Right atrium auricular region (tissue), 2 donors: ENCODE measurements around the gene ZNF438. TPM values are rescaled to one million over a fixed set of nuclear protein-coding genes. Genes with fewer than 3 reads are reported as not detected.
"Not testable (repeated sequence)": the region's sequence is repeated elsewhere in the genome, so short reads cannot be mapped to it uniquely, and the experiment has no call there.

ENCODE experiments used
- DNase-seq: peaks from one replicate; pipeline ENCODE4 v3.0.0-alpha.2; 2019; ENCODE audit warnings: low spot score
- H3K27ac ChIP-seq, 2 donors: fragments of 200-600 bp; sonication (generic); 1 replicate in 1 of 2; 2 replicates in 1 of 2; pipeline ENCODE4 v1.5.1; 2016 to 2019
- H3K27me3 ChIP-seq, 2 donors: fragments of 200-600 bp; sonication (generic); one replicate each; pipeline versions ENCODE4 v1.5.1 to v1.6.0; 2017 to 2019
- H3K36me3 ChIP-seq: fragments of 200-600 bp; sonication (generic); one replicate; pipeline ENCODE4 v1.5.1; 2016
- H3K4me1 ChIP-seq, 2 donors: fragments of 200-600 bp; sonication (generic); one replicate each; pipeline versions ENCODE4 v1.5.1 to v1.6.0; 2017 to 2019
- H3K4me3 ChIP-seq, 2 donors: fragments of 200-600 bp; sonication (generic); 1 replicate in 1 of 2; 2 replicates in 1 of 2; pipeline ENCODE4 v1.5.1; 2017 to 2019; ENCODE audit warnings: mild to moderate bottlenecking in 1 of 2, moderate library complexity in 1 of 2
- H3K9me3 ChIP-seq, 2 donors: fragments of 200-600 bp; sonication (generic); one replicate each; pipeline ENCODE4 v1.5.1; 2019
- CTCF ChIP-seq, 2 donors: fragments of 200-600 bp; sonication (generic); IDR thresholded peaks; one replicate each; pipeline ENCODE4 v1.5.1; 2019; ENCODE audit warnings: antibody characterized with exemption in 2 of 2
- total RNA-seq, 2 donors: library from RNA; depleted of rRNA; stranded (reverse); fragments of >200 nt; gene quantifications; one replicate each; pipeline ENCODE4 v1.1.0, GENCODE V29; 2016

Gene ZNF438
- total RNA-seq, 2 donors from 2014 or later = 13.4 to 14.5 TPM

- Histone ChIP-seq H3K27ac (no peak overlapping the region), H3K4me3 (no peak overlapping the region), H3K36me3 (no peaks in the 10 kb centered on the region), H3K27me3 (no peaks in the 10 kb centered on the region), H3K4me1 (peaks cover 0 to 20% of the 10 kb centered on the region in 2 donors), H3K9me3 (no peaks in the 10 kb centered on the region)
- no peak for TF ChIP-seq CTCF (IDR thresholded peaks at IDR 0.05)
- no peak for DNase-seq
These were observed 91.4 kb downstream of the ZNF438 start for GRCh38 chr10:30940256-30940655.

- Histone ChIP-seq H3K36me3 (no peaks in the 10 kb centered on the region), H3K9me3 (no peaks in the 10 kb centered on the region), H3K27ac (no peak overlapping the region), H3K27me3 (no peaks in the 10 kb centered on the region), H3K4me3 (no peak overlapping the region), H3K4me1 (peaks cover 0 to 20% of the 10 kb centered on the region in 2 donors)
- no peak for TF ChIP-seq CTCF (IDR thresholded peaks at IDR 0.05)
- DNase-seq = no peak
These were observed 91.9 kb downstream of the ZNF438 start for GRCh38 chr10:30939643-30940251.

- no peak for DNase-seq
- Histone ChIP-seq H3K4me1 (peaks cover 0 to 6% of the 10 kb centered on the region in 2 donors), H3K27ac (no peak overlapping the region), H3K36me3 (peaks cover 8% of the 10 kb centered on the region), H3K27me3 (no peaks in the 10 kb centered on the region), H3K4me3 (no peak overlapping the region), H3K9me3 (no peaks in the 10 kb centered on the region)
- no peak for TF ChIP-seq CTCF (IDR thresholded peaks at IDR 0.05)
These were observed 96.6 kb downstream of the ZNF438 start for GRCh38 chr10:30935078-30935477.

GRCh38 chr10:30931094-30931493, 100.6 kb downstream of the ZNF438 start:
- no peak for DNase-seq
- no peak overlapping the region for H3K4me3 ChIP-seq
- peaks cover 8% of the 10 kb centered on the region for H3K36me3 ChIP-seq

GRCh38 chr10:30929901-30930520, 101.7 kb downstream of the ZNF438 start:
- Histone ChIP-seq H3K36me3 (peaks cover 8% of the 10 kb centered on the region), H3K27ac (no peak overlapping the region), H3K9me3 (no peaks in the 10 kb centered on the region), H3K27me3 (no peaks in the 10 kb centered on the region), H3K4me1 (no peaks in the 10 kb centered on the region), H3K4me3 (no peak overlapping the region)
- no peak for DNase-seq
- TF ChIP-seq CTCF (IDR thresholded peaks at IDR 0.05) = no peak

More at GRCh38 chr10:30931094-30931493, 100.6 kb downstream of the ZNF438 start:
- H3K27ac ChIP-seq = no peak overlapping the region
- H3K27me3 ChIP-seq = no peaks in the 10 kb centered on the region
- TF ChIP-seq CTCF (IDR thresholded peaks at IDR 0.05) = no peak
- H3K4me1 ChIP-seq = no peaks in the 10 kb centered on the region
- no peaks in the 10 kb centered on the region for H3K9me3 ChIP-seq

GRCh38 chr10:30929311-30929729, 102.3 kb downstream of the ZNF438 start:
- not testable (repeated sequence) for H3K36me3 ChIP-seq, DNase-seq, H3K27me3 ChIP-seq, H3K4me1 ChIP-seq, H3K27ac ChIP-seq, H3K4me3 ChIP-seq, H3K9me3 ChIP-seq
